Activated CD8-positive, alpha-beta memory T cell treated with anti-CD3 and anti-CD28 coated beads, Interleukin-2, amount 10 ng/mL, durations not matched to agents 7 days and 5 days (primary cell): ENCODE data around the gene GLYAT. TPM values are rescaled to one million over a fixed set of nuclear protein-coding genes. Genes with fewer than 3 reads are reported as not detected.

Experiments
- ATAC-seq: fragments of 150-1000 bp; cut with Tn5 transposase; one replicate; pipeline ENCODE4 v1.10.0; 2021; ENCODE audit warnings: moderate library complexity
- CTCF ChIA-PET: fragments of 350-600 bp; sonication (Branson Sonifier 250); formaldehyde crosslinking; loops from one replicate; lab custom pipeline; 2021; ENCODE audit warnings: antibody characterized with exemption; lab: Charles Lee
- DNase-seq: peaks from one replicate; pipeline ENCODE4 v3.0.0-alpha.2; 2020
- H3K27ac Mint-ChIP-seq: one replicate; pipeline ENCODE4 v1.8.0; 2021; ENCODE audit warnings: mild to moderate bottlenecking, mixed read lengths
- H3K27me3 Mint-ChIP-seq: one replicate; pipeline ENCODE4 v1.8.0; 2021; ENCODE audit warnings: mixed read lengths
- H3K36me3 Mint-ChIP-seq: one replicate; pipeline ENCODE4 v1.8.0; 2021; ENCODE audit warnings: mild to moderate bottlenecking, mixed read lengths
- H3K4me1 Mint-ChIP-seq: one replicate; pipeline ENCODE4 v1.8.0; 2021; ENCODE audit warnings: mixed read lengths
- H3K4me3 Mint-ChIP-seq: one replicate; pipeline ENCODE4 v1.8.0; 2021; ENCODE audit warnings: mild to moderate bottlenecking, moderate library complexity, mixed read lengths
- H3K9me3 Mint-ChIP-seq: one replicate; pipeline ENCODE4 v1.8.0; 2022; ENCODE audit warnings: low read depth, mixed read lengths
- total RNA-seq, 2 experiments: library from RNA; stranded (reverse); gene quantifications; one replicate each; pipeline ENCODE4 v1.2.3, GENCODE V29; 2021

GLYAT gene
- not detected for total RNA-seq

DNA sequence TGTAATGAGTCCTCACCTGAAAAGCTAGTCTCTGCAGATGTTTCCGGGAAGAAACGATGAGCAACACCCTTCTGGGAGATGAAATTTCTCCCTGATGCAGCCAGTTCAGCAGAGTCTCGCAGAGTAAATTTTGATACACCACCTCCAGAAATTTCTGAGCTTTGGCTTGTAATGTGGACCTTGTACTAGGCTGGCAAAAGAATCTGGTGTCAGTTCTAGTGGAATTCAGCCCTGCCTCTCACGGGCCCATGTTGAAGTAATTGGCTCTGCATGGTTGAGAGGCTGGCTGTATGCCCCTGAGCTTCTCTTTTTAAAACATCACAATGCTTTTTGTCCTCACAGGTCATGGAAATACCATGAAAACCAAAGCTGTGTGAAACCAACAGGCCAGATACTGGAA, at the start of gene GLYAT:
Gene GLYAT, minus strand, starts transcription at position 125 of the 400 bp plus-strand sequence. CDS start 7,447 bp downstream, outside the sequence.
- ATAC-seq (no peak), DNase-seq (no peak)
- no peak within 1 kb of the TSS for H3K4me3 Mint-ChIP-seq
- H3K36me3 Mint-ChIP-seq = no peaks in the 10 kb centered on the region
- no peak within 1 kb of the TSS for H3K27ac Mint-ChIP-seq
- H3K4me1 Mint-ChIP-seq = peaks cover 4% of the 10 kb centered on the region
- CTCF ChIA-PET = no interaction called here
- no peaks in the 10 kb centered on the region for H3K9me3 Mint-ChIP-seq
- H3K27me3 Mint-ChIP-seq = peaks cover 3% of the 10 kb centered on the region

GRCh38 chr11:58781345-58781744, 49.6 kb upstream of the GLYAT start:
- no peak for ATAC-seq
- DNase-seq = no peak
- Mint-ChIP-seq H3K27ac (no peak overlapping the region), H3K4me1 (no peaks in the 10 kb centered on the region), H3K9me3 (no peaks in the 10 kb centered on the region), H3K36me3 (no peaks in the 10 kb centered on the region), H3K27me3 (peaks cover 40% of the 10 kb centered on the region), H3K4me3 (no peak overlapping the region)
- CTCF ChIA-PET = no interaction called here

DNA sequence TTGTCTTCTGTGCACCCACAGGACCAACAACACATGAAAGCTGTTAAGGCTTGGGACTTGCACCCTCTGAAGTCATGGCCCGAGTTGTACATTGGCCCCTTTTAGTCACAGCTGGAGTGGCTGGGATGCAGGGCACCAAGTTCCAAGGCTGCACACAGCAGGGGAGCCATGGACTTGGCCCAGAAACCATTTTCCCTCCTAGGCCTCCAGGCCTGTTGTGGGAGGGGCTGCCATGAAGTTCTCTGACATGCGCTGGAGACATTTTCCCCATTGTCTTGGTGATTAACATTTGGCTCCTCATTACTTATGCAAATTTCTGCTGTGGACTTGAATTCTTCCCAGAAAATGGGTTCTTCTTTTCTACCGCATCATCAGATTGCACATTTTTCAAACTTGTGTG, 48.8 kb upstream of the GLYAT start:
- Mint-ChIP-seq H3K4me3 (no peak overlapping the region), H3K4me1 (no peaks in the 10 kb centered on the region), H3K27me3 (peaks cover 43% of the 10 kb centered on the region), H3K9me3 (no peaks in the 10 kb centered on the region), H3K27ac (no peak overlapping the region), H3K36me3 (no peaks in the 10 kb centered on the region)
- no peak for DNase-seq
- no peak for ATAC-seq
- CTCF ChIA-PET = no interaction called here

GRCh38 chr11:58776891-58777710, 45.4 kb upstream of the GLYAT start:
- no peaks in the 10 kb centered on the region for H3K4me1 Mint-ChIP-seq
- no peak overlapping the region for H3K4me3 Mint-ChIP-seq
- H3K9me3 Mint-ChIP-seq = no peaks in the 10 kb centered on the region
- ATAC-seq = no peak
- CTCF ChIA-PET = no interaction called here
- H3K27me3 Mint-ChIP-seq = peaks cover 29% of the 10 kb centered on the region
- H3K27ac Mint-ChIP-seq = no peak overlapping the region
- H3K36me3 Mint-ChIP-seq = no peaks in the 10 kb centered on the region
- no peak for DNase-seq

GRCh38 chr11:58775066-58775708, 43.4 kb upstream of the GLYAT start:
- H3K4me3 Mint-ChIP-seq = no peak overlapping the region
- DNase-seq (no peak), ATAC-seq (no peak)
- H3K27me3 Mint-ChIP-seq = peaks cover 23% of the 10 kb centered on the region
- H3K27ac Mint-ChIP-seq = no peak overlapping the region
- no peaks in the 10 kb centered on the region for H3K4me1 Mint-ChIP-seq
- CTCF ChIA-PET = no interaction called here
- H3K9me3 Mint-ChIP-seq = no peaks in the 10 kb centered on the region
- no peaks in the 10 kb centered on the region for H3K36me3 Mint-ChIP-seq

DNA sequence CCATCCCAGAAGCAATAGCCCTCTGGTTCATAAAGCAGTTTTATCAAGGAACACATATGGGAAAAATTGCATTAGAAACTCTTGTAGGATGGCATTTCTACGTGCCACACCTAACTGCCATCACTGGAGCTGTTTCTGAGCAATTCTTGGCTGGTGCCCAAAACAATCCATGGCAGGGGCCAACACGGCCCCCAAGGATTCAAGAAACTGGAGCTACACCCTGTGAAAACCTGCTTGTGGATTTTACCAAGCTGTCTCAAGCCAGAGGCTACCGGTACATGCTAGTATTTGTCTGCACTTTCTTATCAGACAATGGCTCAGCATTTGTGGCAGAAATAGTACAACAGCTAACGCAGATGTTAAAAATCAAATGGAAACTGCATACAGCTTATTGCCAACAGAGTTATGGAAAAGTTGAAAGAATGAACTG, 42.4 kb upstream of the GLYAT start:
- DNase-seq (no peak), ATAC-seq (no peak)
- CTCF ChIA-PET = no interaction called here
- Mint-ChIP-seq H3K4me3 (no peak overlapping the region), H3K9me3 (no peaks in the 10 kb centered on the region), H3K36me3 (no peaks in the 10 kb centered on the region), H3K27ac (no peak overlapping the region), H3K4me1 (no peaks in the 10 kb centered on the region), H3K27me3 (peaks cover 27% of the 10 kb centered on the region)

DNA sequence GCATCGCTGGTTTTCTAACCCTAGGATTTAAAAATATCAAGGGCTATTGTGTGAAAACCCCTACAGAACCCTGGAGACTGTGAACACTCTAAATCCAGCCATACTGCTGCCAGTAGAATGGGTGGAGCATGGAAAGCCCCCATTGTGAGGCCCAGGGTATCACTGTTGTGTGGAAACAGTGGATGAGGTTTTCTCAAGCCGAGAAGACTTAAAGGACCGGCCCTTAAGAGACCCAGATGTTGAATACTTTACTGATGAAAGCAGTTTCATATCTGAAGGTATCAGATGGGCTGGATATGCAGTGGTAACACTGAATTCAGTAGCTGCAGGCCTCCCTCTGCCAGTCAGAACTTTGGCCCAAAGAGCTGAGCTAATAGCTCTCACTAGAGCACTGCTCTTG, 41.6 kb upstream of the GLYAT start:
- ATAC-seq (no peak), DNase-seq (no peak)
- CTCF ChIA-PET = interaction anchor here (1.2 kb wide), 1 partner anchor 16 kb away, joined by 3 read pairs; no protein-coding TSS in a partner anchor
- no peaks in the 10 kb centered on the region for H3K9me3 Mint-ChIP-seq
- no peaks in the 10 kb centered on the region for H3K4me1 Mint-ChIP-seq
- H3K4me3 Mint-ChIP-seq = no peak overlapping the region
- peaks cover 31% of the 10 kb centered on the region for H3K27me3 Mint-ChIP-seq
- no peaks in the 10 kb centered on the region for H3K36me3 Mint-ChIP-seq
- H3K27ac Mint-ChIP-seq = no peak overlapping the region

DNA sequence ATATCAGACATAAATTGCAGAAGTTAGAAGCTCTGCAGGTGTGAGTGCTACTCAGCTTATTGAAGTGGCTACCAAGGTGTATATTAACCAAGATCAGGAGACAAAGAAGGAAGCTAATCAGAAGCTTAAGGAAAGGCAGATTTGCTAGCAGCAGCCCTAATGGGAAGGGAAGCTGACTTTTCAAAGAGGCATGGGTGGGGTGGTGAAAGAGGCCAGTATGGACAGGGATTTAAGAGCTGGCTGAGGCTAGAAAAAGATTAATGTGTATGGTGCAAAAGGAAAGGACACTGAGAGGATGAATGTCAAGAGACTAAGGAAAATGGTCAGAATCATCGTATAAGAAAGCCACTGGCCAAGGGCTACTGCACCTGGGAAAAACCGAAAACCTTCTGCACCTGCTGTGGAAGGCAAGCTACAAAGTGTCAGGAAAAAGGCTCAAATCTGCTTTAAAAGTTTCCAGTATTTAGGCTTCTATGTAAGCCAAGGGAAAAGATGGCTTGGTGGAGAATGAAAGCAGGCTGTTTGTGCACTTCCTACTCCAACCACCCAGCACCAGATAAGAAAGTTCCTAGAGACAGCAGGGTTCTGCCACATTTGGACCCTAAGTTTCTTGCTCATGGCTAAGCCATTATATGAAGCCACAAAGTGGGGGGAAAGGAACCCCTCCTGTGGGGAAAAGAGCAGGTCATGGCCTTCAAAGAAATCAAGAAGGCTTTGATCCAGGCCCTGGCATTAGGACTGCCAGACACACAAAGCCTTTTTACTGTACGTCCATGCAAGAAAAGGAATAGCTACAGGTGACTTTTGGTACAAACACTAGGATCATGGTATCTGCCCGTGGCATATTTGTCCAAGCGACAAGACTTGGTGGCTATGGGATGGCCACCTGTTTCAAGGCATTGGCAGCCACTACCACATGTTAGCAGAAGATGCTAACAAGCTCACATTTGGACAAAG, 40.9 kb upstream of the GLYAT start:
- Mint-ChIP-seq H3K36me3 (no peaks in the 10 kb centered on the region), H3K9me3 (no peaks in the 10 kb centered on the region), H3K4me1 (no peaks in the 10 kb centered on the region), H3K27ac (no peak overlapping the region), H3K27me3 (peaks cover 26% of the 10 kb centered on the region), H3K4me3 (no peak overlapping the region)
- CTCF ChIA-PET = interaction anchor here (1.2 kb wide), 1 partner anchor 16 kb away, joined by 3 read pairs; no protein-coding TSS in a partner anchor
- DNase-seq (no peak), ATAC-seq (no peak)

- CTCF ChIA-PET = no interaction called here
- Mint-ChIP-seq H3K27ac (no peak overlapping the region), H3K4me1 (no peaks in the 10 kb centered on the region), H3K4me3 (no peak overlapping the region), H3K9me3 (no peaks in the 10 kb centered on the region), H3K27me3 (peaks cover 15% of the 10 kb centered on the region), H3K36me3 (no peaks in the 10 kb centered on the region)
- DNase-seq (no peak), ATAC-seq (no peak)
These were observed 39.7 kb upstream of the GLYAT start for GRCh38 chr11:58771458-58771855.

GRCh38 chr11:58770627-58771457, 39.1 kb upstream of the GLYAT start:
- Mint-ChIP-seq H3K27ac (no peak overlapping the region), H3K27me3 (peaks cover 15% of the 10 kb centered on the region), H3K9me3 (no peaks in the 10 kb centered on the region), H3K36me3 (no peaks in the 10 kb centered on the region), H3K4me3 (no peak overlapping the region), H3K4me1 (no peaks in the 10 kb centered on the region)
- CTCF ChIA-PET = no interaction called here
- no peak for DNase-seq
- no peak for ATAC-seq

DNA sequence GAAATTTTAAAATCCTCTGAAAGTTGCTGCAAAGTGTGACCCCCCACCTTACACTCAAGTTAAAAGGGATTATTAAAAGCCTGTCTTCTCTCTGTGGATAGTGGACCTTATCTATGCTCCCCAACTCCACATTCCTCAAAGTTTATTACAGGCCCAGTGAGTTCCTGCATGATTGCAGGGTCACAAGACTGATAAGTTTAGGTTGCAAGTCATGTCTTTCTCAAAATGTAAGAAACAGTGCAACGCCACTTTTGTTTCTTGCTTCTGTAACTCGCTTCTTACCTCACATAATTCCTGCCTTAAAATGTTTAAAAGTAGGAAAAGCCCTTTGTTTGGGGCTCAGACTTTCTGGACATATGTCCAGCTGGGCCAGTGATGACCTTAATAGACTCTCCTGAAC, 38.4 kb upstream of the GLYAT start:
- H3K4me3 Mint-ChIP-seq = no peak overlapping the region
- H3K27me3 Mint-ChIP-seq = peaks cover 15% of the 10 kb centered on the region
- no peak overlapping the region for H3K27ac Mint-ChIP-seq
- CTCF ChIA-PET = no interaction called here
- no peaks in the 10 kb centered on the region for H3K9me3 Mint-ChIP-seq
- no peaks in the 10 kb centered on the region for H3K4me1 Mint-ChIP-seq
- DNase-seq = no peak
- no peaks in the 10 kb centered on the region for H3K36me3 Mint-ChIP-seq
- no peak for ATAC-seq

- Mint-ChIP-seq H3K36me3 (no peaks in the 10 kb centered on the region), H3K27ac (no peak overlapping the region), H3K4me3 (no peak overlapping the region), H3K27me3 (peaks cover 18% of the 10 kb centered on the region), H3K9me3 (no peaks in the 10 kb centered on the region), H3K4me1 (no peaks in the 10 kb centered on the region)
- CTCF ChIA-PET = no interaction called here
- ATAC-seq (no peak), DNase-seq (no peak)
These were observed 37.6 kb upstream of the GLYAT start for GRCh38 chr11:58769308-58769707.
